GM18508 (cell line): ENCODE data around the gene ZNF530.

Experiments used
- ATAC-seq: cut with Tn5 transposase; IDR thresholded peaks from one replicate; pipeline ENCODE4 v1.9.1; 2021; ENCODE audit warnings: moderate number of reproducible peaks; ENCODE audit not compliant: insufficient read depth, unreplicated experiment

ZNF530 gene

GRCh38 chr19:57613941-57614743 is 14.5 kb downstream of the ZNF530 start, which contains the start of gene ZNF134:
TSS of gene ZNF134 (plus strand) at chr19:57614242. CDS start at chr19:57619469, 5,227 bp downstream.
- peak; percentile 89 for ATAC-seq

- no peak for ATAC-seq
These were observed 15.7 kb downstream of the ZNF530 start for GRCh38 chr19:57615346-57615745.

GRCh38 chr19:57620673-57621348 is 21.1 kb downstream of the ZNF530 start:
- no peak for ATAC-seq

- ATAC-seq: no peak
These were observed 23.4 kb downstream of the ZNF530 start for GRCh38 chr19:57623091-57623490.

GRCh38 chr19:57632987-57633831 is 33.5 kb downstream of the ZNF530 start, which contains the start of gene ZNF211:
TSS of gene ZNF211 (plus strand) at chr19:57633168. CDS start at chr19:57633347, 179 bp downstream.
- ATAC-seq: peak; percentile 83

GRCh38 chr19:57633832-57634131 is 34.1 kb downstream of the ZNF530 start:
- ATAC-seq: no peak

GRCh38 chr19:57637379-57637778 is 37.7 kb downstream of the ZNF530 start:
- no peak for ATAC-seq

GRCh38 chr19:57641715-57642234 is 42.1 kb downstream of the ZNF530 start:
- no peak for ATAC-seq

- no peak for ATAC-seq
These were observed 42.8 kb downstream of the ZNF530 start for GRCh38 chr19:57642396-57643046.

- ATAC-seq: no peak
These were observed 44.0 kb downstream of the ZNF530 start for GRCh38 chr19:57643734-57644133.

- ATAC-seq: no peak
These were observed 48.8 kb downstream of the ZNF530 start for GRCh38 chr19:57648331-57649003.

- ATAC-seq: no peak
These were observed 51.9 kb downstream of the ZNF530 start for GRCh38 chr19:57651654-57651996.

GRCh38 chr19:57653689-57654088 is 54.0 kb downstream of the ZNF530 start:
- ATAC-seq: no peak

GRCh38 chr19:57655443-57655842 is 55.8 kb downstream of the ZNF530 start:
- ATAC-seq: no peak

- no peak for ATAC-seq
These were observed 56.7 kb downstream of the ZNF530 start for GRCh38 chr19:57656346-57656745.
